Measurements from ENCODE around the gene NUDT8. TPM values are rescaled to one million over a fixed set of nuclear protein-coding genes. Genes with fewer than 3 reads are reported as not detected.

NUDT8 gene
- total and polyA plus RNA-seq, 9 of the 15 experiments (the other 6 are each of a cell fraction or from before 2014, with no cell fraction given) = 0.23 to 27.8 (median 5.0) TPM

- TF ChIP-seq CHD4 (IDR thresholded peaks at IDR 0.05; ENCODE audit: insufficient read depth, insufficient replicate concordance, low read depth, low read length, poor library complexity, severe bottlenecking) (no peak), POLR2B (IDR thresholded peaks at IDR 0.05; ENCODE audit: low read depth, partially characterized antibody) (no peak), ZBTB17 (CRISPR knock-in tag; IDR thresholded peaks at IDR 0.05) (no peak), RB1 (IDR thresholded peaks at IDR 0.05; ENCODE audit: low read depth) (no peak), ZNF143 (CRISPR knock-in tag; IDR thresholded peaks at IDR 0.05) (no peak), KLF6 (CRISPR knock-in tag; IDR thresholded peaks at IDR 0.05; ENCODE audit: borderline replicate concordance) (no peak), CCAR2 (IDR thresholded peaks at IDR 0.05; ENCODE audit: low read depth, low read length) (0 out of 2 replicates have a peak, but pooled peaks have one; percentile 35), RAD21 (CRISPR knock-in tag; conservative IDR thresholded peaks at IDR 0.05 in 1 of 2, IDR thresholded peaks at IDR 0.05 in 1 of 2) (peak; percentile 21 to 77; a peak in 3 of 4 replicates), ELF2 (CRISPR knock-in tag; IDR thresholded peaks at IDR 0.05) (no peak), CTBP1 (IDR thresholded peaks at IDR 0.05; ENCODE audit: borderline replicate concordance) (peak; percentile 14; the same call in 1 of the 2 replicates), IFI16 (CRISPR knock-in tag; IDR thresholded peaks at IDR 0.05) (no peak), DPF2 (IDR thresholded peaks at IDR 0.05) (no peak), TFAM (CRISPR knock-in tag; conservative IDR thresholded peaks at IDR 0.05) (no peak), CBX3 (IDR thresholded peaks at IDR 0.05; ENCODE audit: borderline replicate concordance in 1 of 2, low read length in 2 of 2) (peak in 1 of 2 experiments; percentile 95; a peak in 2 of 3 replicates), ZC3H11A (IDR thresholded peaks at IDR 0.05; ENCODE audit: low read depth, low read length) (no peak), ZZZ3 (IDR thresholded peaks at IDR 0.05) (no peak), JUN (IDR thresholded peaks at IDR 0.05; ENCODE audit: borderline replicate concordance, low read depth, low read length) (0 out of 2 replicates have a peak, but pooled peaks have one; percentile 19), JUN (CRISPR knock-in tag; IDR thresholded peaks at IDR 0.05; ENCODE audit: borderline replicate concordance) (no peak), CC2D1A (IDR thresholded peaks at IDR 0.05) (peak; percentile 29; the same call in 1 of the 2 replicates), SMC3 (conservative IDR thresholded peaks at IDR 0.05; ENCODE audit: insufficient read depth, low read depth, low read length) (peak; percentile 60), CBX5 (IDR thresholded peaks at IDR 0.05; ENCODE audit: borderline replicate concordance, low read depth) (peak; percentile 86), ELF4 (CRISPR knock-in tag; IDR thresholded peaks at IDR 0.05) (no peak), CTCF (IDR thresholded peaks at IDR 0.05 in 2 of 3, conservative IDR thresholded peaks at IDR 0.05 in 1 of 3; ENCODE audit: insufficient read depth in 2 of 3, low read depth in 1 of 3, low read length in 3 of 3) (peak; percentile 73 to 78 (median 76)), CREB1 (IDR thresholded peaks at IDR 0.05) (no peak), CREB1 (CRISPR knock-in tag; IDR thresholded peaks at IDR 0.05) (no peak), ZNF12 (CRISPR knock-in tag; IDR thresholded peaks at IDR 0.05) (no peak)
- TF ChIP-seq, protein P1, sequence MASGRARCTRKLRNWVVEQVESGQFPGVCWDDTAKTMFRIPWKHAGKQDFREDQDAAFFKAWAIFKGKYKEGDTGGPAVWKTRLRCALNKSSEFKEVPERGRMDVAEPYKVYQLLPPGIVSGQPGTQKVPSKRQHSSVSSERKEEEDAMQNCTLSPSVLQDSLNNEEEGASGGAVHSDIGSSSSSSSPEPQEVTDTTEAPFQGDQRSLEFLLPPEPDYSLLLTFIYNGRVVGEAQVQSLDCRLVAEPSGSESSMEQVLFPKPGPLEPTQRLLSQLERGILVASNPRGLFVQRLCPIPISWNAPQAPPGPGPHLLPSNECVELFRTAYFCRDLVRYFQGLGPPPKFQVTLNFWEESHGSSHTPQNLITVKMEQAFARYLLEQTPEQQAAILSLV (tag; IDR thresholded peaks at IDR 0.05) = no peak
- TF ChIP-seq, protein P2, sequence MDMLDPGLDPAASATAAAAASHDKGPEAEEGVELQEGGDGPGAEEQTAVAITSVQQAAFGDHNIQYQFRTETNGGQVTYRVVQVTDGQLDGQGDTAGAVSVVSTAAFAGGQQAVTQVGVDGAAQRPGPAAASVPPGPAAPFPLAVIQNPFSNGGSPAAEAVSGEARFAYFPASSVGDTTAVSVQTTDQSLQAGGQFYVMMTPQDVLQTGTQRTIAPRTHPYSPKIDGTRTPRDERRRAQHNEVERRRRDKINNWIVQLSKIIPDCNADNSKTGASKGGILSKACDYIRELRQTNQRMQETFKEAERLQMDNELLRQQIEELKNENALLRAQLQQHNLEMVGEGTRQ (CRISPR knock-in tag; IDR thresholded peaks at IDR 0.05) = no peak
Observed at GRCh38 chr11:67644042-67644441, 14.3 kb upstream of the NUDT8 start (continued).

Measured in K562 (cell line).